Hepatocyte (in vitro differentiated cells): ENCODE results near the gene KLK10. TPM values are rescaled to one million over a fixed set of nuclear protein-coding genes. Genes with fewer than 3 reads are reported as not detected.

Experiments used
- DNase-seq: peaks from one replicate; pipeline ENCODE4 v3.0.0-alpha.2; 2016; ENCODE audit warnings: low spot score
- H2AFZ ChIP-seq: fragments of 200-600 bp; sonication (generic); 2 replicates; pipeline ENCODE4 v1.6.0; 2016; ENCODE audit warnings: antibody characterized with exemption, mild to moderate bottlenecking
- H3K27ac ChIP-seq: fragments of 200-600 bp; sonication (generic); 2 replicates; pipeline ENCODE4 v1.5.1; 2016; ENCODE audit warnings: mild to moderate bottlenecking
- H3K27me3 ChIP-seq: fragments of 200-600 bp; sonication (generic); 2 replicates; pipeline ENCODE4 v1.6.1; 2016
- H3K36me3 ChIP-seq: fragments of 200-600 bp; sonication (generic); replicated peaks from 2 replicates; pipeline ENCODE4 v1.5.1; 2016; ENCODE audit warnings: low read depth; ENCODE audit not compliant: insufficient read depth
- H3K4me1 ChIP-seq: fragments of 200-600 bp; sonication (generic); 2 replicates; pipeline ENCODE4 v1.5.1; 2016; ENCODE audit warnings: mild to moderate bottlenecking, moderate library complexity; ENCODE audit not compliant: insufficient read depth
- H3K4me2 ChIP-seq: fragments of 200-600 bp; sonication (generic); 2 replicates; pipeline ENCODE4 v1.6.0; 2016
- H3K4me3 ChIP-seq: fragments of 200-600 bp; sonication (generic); 2 replicates; pipeline ENCODE4 v1.5.1; 2016; ENCODE audit warnings: mild to moderate bottlenecking
- H3K79me2 ChIP-seq: fragments of 200-600 bp; sonication (generic); 2 replicates; pipeline ENCODE4 v1.6.0; 2017; ENCODE audit warnings: mild to moderate bottlenecking
- H3K9me2 ChIP-seq: fragments of 200-600 bp; sonication (generic); replicated peaks from 2 replicates; pipeline ENCODE4 v1.6.0; 2017; ENCODE audit warnings: mild to moderate bottlenecking; ENCODE audit not compliant: insufficient read depth
- H3K9me3 ChIP-seq: fragments of 200-600 bp; sonication (generic); 2 replicates; pipeline ENCODE4 v1.5.1; 2016; ENCODE audit warnings: low read depth, mild to moderate bottlenecking
- H4K20me1 ChIP-seq: fragments of 200-600 bp; sonication (generic); 2 replicates; pipeline ENCODE4 v1.6.0; 2016; ENCODE audit warnings: mild to moderate bottlenecking; ENCODE audit not compliant: insufficient read depth, poor library complexity, severe bottlenecking
- EZH2 ChIP-seq: fragments of 200-600 bp; sonication (generic); IDR thresholded peaks from 2 replicates; pipeline ENCODE4 v1.6.1; 2016; ENCODE audit warnings: antibody characterized with exemption, mild to moderate bottlenecking, borderline replicate concordance
- EZH2phosphoT487 ChIP-seq: fragments of 200-600 bp; sonication (generic); IDR thresholded peaks from one replicate; pipeline ENCODE4 v1.6.1; 2018; ENCODE audit warnings: antibody characterized with exemption, mild to moderate bottlenecking, low read depth, moderate library complexity; ENCODE audit not compliant: unreplicated experiment, severe bottlenecking
- WGBS: methylation state at CpG from one replicate; pipeline ENCODE4 v1.1.6; 2016; ENCODE audit warnings: low lambda C conversion rate; ENCODE audit errors: missing lambda C conversion rate; 5-methylcytosine and 5-hydroxymethylcytosine counted together
- polyA plus RNA-seq: library from polyadenylated mRNA; unstranded; fragments of >200 nt; fragmentation: Nextera tagmentation; extraction: Ambion mirVana; gene quantifications from 2 replicates; pipeline ENCODE4 v1.2.1, GENCODE V29; 2016
- total RNA-seq: library from RNA; depleted of rRNA; stranded (reverse); fragments of >200 nt; gene quantifications from 2 replicates; pipeline ENCODE4 v1.2.3, GENCODE V29; 2014
- TF ChIP-seq, protein P1 (sequence below): fragments of 200-600 bp; sonication (generic); IDR thresholded peaks from 2 replicates; pipeline ENCODE4 v1.5.1; 2016; ENCODE audit warnings: antibody characterized with exemption, mild to moderate bottlenecking; ENCODE audit not compliant: poor library complexity

KLK10 gene
- total and polyA plus RNA-seq, 2 experiments from 2014 or later, result 0.10 to 1.3 TPM

DNA sequence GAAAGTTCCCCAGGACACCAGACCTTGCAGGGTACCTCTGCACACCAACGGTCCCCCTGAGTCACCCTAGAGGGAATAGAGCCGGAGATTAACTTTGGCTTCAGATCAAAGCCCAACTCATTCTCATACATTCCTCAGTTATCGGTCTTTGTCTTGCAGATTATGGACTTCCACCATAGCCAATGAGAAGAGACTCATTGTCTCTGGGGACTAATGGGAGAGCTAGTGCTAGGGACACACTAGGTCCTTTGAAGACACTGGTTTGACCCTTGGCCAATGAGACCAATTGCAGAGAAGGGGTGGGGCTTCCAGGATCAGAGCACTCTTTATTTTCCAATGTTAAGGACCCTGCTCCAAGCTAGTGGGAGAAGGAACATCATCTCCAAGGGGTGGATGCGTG lies 41.9 kb downstream of the KLK10 start:
- no peak overlapping the region for H3K4me2 ChIP-seq
- H3K79me2 ChIP-seq, result no peaks in the 10 kb centered on the region
- no peaks in the 10 kb centered on the region for H4K20me1 ChIP-seq
- H2AFZ ChIP-seq, result no peak overlapping the region
- H3K27ac ChIP-seq, result no peak overlapping the region
- DNase-seq, result no peak
- no peak for TF ChIP-seq EZH2phosphoT487
- TF ChIP-seq, protein P1, sequence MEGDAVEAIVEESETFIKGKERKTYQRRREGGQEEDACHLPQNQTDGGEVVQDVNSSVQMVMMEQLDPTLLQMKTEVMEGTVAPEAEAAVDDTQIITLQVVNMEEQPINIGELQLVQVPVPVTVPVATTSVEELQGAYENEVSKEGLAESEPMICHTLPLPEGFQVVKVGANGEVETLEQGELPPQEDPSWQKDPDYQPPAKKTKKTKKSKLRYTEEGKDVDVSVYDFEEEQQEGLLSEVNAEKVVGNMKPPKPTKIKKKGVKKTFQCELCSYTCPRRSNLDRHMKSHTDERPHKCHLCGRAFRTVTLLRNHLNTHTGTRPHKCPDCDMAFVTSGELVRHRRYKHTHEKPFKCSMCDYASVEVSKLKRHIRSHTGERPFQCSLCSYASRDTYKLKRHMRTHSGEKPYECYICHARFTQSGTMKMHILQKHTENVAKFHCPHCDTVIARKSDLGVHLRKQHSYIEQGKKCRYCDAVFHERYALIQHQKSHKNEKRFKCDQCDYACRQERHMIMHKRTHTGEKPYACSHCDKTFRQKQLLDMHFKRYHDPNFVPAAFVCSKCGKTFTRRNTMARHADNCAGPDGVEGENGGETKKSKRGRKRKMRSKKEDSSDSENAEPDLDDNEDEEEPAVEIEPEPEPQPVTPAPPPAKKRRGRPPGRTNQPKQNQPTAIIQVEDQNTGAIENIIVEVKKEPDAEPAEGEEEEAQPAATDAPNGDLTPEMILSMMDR, result no peak
- no peak for TF ChIP-seq EZH2
- H3K4me1 ChIP-seq, result no peaks in the 10 kb centered on the region
- 81% methylated on average over 4 of the region's 4 CpGs for WGBS
- H3K4me3 ChIP-seq, result no peak overlapping the region
- no peaks in the 10 kb centered on the region for H3K9me3 ChIP-seq
- peaks cover 6% of the 10 kb centered on the region for H3K27me3 ChIP-seq
- no peaks in the 10 kb centered on the region for H3K36me3 ChIP-seq
- H3K9me2 ChIP-seq, result no peaks in the 10 kb centered on the region

GRCh38 chr19:50975766-50976165 lies 43.7 kb downstream of the KLK10 start:
- DNase-seq, result peak; percentile 80

GRCh38 chr19:50974702-50975556 lies 44.6 kb downstream of the KLK10 start:
- Histone ChIP-seq H3K4me3 (no peak overlapping the region), H3K4me1 (no peaks in the 10 kb centered on the region), H3K79me2 (no peaks in the 10 kb centered on the region), H3K4me2 (no peak overlapping the region), H3K27ac (no peak overlapping the region), H3K36me3 (no peaks in the 10 kb centered on the region), H3K9me3 (no peaks in the 10 kb centered on the region), H3K27me3 (no peaks in the 10 kb centered on the region), H3K9me2 (no peaks in the 10 kb centered on the region), H4K20me1 (no peaks in the 10 kb centered on the region), H2AFZ (no peak overlapping the region)
- DNase-seq, result no peak
- TF ChIP-seq, protein P1, result no peak
- TF ChIP-seq EZH2phosphoT487, result no peak
- TF ChIP-seq EZH2, result no peak
- 19% methylated on average over 1 of the region's 9 CpGs for WGBS

More at GRCh38 chr19:50975766-50976165, 43.7 kb downstream of the KLK10 start:
- H2AFZ ChIP-seq, result no peak overlapping the region
- no peaks in the 10 kb centered on the region for H3K36me3 ChIP-seq
- H4K20me1 ChIP-seq, result no peaks in the 10 kb centered on the region
- no peaks in the 10 kb centered on the region for H3K4me1 ChIP-seq
- no peak overlapping the region for H3K27ac ChIP-seq
- no peaks in the 10 kb centered on the region for H3K79me2 ChIP-seq
- peaks cover 2% of the 10 kb centered on the region for H3K27me3 ChIP-seq
- no peak overlapping the region for H3K4me2 ChIP-seq
- H3K9me2 ChIP-seq, result no peaks in the 10 kb centered on the region
- no peak overlapping the region for H3K4me3 ChIP-seq
- TF ChIP-seq, protein P1, result no peak
- TF ChIP-seq EZH2 (no peak), EZH2phosphoT487 (no peak)
- no peaks in the 10 kb centered on the region for H3K9me3 ChIP-seq
- 11% methylated on average over 8 of the region's 8 CpGs for WGBS
